A204.1 (cell line): ENCODE results near the gene PWP2.
"Not testable (repeated sequence)": the region's sequence is repeated elsewhere in the genome, so short reads cannot be mapped to it uniquely, and the experiment has no call there.

Source experiments
- FAIRE-seq: peaks from 2 replicates; lab custom pipeline; 2012; peaks lifted over from hg19 to GRCh38; lab: Jason Lieb, UNC

Gene PWP2

DNA sequence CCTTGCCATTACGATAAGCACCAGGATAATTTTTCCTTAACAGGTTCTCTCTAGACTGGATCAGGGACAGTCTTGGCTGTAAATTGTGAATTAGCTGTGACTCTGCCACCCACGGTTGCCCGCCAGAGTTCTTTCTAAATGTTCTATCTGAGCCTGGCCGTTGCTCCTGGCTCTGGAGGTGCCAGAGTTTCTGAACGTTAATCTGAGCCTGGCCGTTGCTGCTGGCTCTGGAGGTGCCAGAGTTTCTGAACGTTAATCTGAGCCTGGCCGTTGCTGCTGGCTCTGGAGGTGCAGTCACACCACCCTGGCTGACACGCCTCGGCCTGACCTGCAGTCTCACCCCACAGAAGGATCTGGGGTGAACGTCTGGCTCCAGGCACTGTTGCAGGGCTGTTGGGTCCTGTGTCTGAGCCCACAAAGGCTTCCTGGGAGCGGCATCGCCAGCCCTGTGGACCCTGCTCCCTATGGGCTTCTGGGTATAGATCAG lies 56.0 kb downstream of the PWP2 start:
- FAIRE-seq: not testable (repeated sequence)

DNA sequence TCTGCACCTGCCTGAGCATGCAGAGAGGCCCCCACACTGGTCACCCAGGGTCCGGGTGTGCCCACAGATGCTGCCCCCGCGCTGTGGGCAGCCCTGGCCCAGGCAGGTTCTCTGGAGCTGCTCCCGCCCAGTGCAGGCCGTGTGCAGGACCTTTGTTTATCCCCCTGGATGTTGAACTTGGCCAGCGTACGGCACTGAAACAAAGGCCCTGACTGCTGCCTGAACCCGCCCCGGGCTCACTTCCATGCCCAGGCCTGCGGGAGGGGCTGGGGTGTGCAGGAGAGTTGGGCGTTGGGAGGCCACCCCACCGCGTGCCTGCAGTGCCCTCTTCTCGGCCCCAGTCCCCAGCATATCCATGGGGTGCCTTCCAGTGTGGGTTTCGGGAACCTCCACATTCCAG lies 58.7 kb downstream of the PWP2 start:
- not testable (repeated sequence) for FAIRE-seq

DNA sequence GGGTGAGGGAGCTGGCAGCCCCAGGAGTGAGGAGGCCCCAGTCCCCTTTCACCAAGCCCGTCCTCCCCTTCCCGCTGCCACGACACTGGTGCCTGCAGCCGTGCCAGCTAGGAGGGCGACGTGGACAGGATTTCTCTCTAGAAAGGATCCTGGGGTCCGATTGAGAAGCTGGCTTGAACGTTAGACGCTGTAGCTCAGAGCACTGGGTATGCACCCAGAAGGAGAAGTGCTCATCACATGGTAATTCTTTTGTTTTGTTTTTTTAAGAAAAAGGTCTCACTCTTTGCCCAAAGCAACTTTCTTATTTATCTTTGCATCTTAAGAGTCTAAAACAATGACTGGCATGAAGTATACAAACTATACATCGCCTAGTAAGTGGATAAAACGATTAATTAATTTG lies 60.3 kb downstream of the PWP2 start:
- not testable (repeated sequence) for FAIRE-seq

DNA sequence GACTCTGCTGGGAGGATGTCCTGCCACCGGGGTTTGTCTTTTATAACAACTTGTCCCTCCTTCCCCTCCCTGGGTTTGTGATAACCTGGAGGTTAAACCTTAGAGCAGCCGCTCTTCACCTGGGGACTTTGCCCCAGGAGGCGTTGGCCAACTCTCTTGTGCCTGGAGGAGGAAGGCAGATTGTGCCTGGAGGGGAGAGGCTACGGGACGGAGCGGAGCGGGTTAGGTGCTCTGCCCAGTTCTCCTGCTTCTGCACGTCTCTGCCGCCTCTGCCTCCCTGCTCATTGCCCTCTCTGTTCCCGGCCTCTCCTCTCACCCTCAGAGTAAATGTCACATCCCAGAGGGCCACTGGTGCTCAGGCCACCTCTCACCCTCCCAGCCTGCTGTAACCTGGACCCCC lies 63.1 kb downstream of the PWP2 start:
- not testable (repeated sequence) for FAIRE-seq

DNA sequence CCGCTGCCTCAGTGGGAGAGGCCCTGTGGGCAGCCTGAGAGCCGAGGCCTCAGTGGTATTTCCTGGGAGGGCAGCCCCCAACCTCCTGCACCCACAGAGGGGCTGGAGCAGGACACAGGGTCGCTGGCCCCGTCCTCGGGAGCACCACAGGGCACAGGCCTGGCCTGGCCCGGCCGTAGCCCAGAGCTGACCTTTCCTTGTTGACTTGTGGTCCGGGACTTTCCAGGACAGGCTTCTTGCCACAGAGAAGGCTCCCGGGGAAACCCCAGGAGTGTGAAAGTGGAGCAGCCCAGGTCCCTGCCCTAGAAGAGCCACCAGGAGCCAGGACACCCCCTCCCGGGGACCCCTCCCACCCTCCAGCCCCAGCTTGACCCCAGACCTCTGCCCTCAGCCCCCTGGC lies 63.7 kb downstream of the PWP2 start:
- FAIRE-seq: not testable (repeated sequence)

DNA sequence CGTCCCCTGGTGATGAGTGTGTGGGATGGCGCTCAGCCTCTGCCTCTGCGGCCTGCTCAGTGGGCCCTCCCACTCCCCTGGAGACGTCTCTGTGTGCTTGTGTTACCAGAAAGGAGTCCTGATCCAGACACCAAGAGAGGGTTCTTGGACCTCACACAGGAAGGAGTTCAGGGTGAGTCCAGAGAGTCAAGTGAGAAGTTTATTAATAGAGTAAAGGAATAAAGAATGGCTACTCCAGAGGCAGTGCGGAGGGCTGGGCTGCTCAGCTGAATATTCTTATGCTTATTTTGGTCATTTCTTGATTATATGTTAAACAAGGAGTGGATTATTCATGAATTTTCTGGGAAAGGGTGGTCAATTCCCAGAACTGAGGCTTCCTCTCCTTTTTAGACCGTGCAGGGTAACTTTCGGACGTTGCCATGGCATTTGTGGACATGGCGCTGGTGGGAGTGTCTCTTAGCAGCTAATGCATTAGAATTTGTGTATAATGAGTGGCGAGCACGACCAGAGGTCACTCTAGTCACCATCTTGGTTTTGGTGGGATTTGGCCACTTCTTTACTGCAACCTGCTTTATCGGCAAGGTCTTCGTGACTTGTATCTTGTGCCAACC lies 64.9 kb downstream of the PWP2 start:
- not testable (repeated sequence) for FAIRE-seq

DNA sequence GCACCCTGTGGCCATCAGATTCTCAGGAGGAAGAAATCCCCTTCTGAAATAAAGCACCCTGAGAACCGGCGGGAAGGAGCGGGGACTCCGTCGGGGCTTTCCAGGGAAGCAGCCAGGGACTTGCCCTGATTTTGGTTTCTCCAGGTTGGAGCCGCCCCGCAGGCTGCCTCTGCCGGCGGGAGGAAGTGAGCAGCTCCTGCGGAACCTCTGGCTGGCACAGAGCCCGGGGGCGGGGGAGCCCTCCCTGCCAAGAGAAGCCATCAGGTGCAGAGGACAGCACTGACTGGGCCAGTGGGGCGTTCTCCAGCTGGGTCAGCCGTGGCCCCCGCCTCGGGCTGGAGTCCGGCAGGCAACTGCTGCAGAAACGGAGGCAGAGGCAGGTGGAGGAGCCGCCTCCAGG lies 65.5 kb downstream of the PWP2 start:
- not testable (repeated sequence) for FAIRE-seq

DNA sequence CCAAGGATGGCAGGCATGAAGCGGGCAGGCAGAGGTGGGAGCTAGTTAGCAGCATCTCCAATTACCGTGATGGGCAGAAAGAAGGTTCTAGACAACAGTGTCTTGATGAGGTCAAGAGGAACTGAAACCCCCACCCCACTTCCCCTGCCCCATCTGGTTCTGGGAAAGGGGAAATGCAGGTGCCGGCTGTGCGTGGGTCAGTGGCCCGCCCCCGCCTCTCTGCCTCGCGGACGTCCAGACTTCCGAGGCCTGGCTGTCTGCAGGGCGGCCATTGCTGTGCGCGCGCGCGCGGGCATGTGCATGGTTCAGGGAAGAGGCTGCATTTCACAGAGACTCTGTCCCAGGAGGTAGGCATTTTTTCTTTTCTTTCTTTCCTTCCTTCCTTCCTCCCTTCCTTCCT lies 68.0 kb downstream of the PWP2 start:
- not testable (repeated sequence) for FAIRE-seq

DNA sequence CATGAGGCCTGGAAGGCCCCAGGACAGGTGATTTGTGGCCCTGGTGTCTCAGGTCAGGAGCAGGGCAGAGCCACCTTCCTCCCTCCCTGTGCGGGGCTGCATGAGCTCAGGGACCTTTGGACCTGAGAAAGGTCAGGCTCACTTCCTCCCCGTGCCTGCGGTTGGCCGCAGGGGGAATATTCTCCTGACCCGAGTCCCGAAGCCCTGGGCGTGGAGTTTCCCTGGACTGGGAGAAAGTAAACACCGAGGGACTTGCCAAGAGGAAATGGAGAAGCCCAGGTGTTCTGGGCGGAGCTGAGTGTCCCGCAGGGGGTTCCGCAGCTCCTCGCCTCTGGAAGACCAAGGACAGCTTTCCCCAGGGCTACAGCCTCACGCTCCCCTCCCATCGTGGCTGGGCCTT lies 68.9 kb downstream of the PWP2 start:
- not testable (repeated sequence) for FAIRE-seq
